HT-29 (cell line): ENCODE data around the gene DPEP1. TPM values are rescaled to one million over a fixed set of nuclear protein-coding genes. Genes with fewer than 3 reads are reported as not detected.
"Not testable (repeated sequence)": the region's sequence is repeated elsewhere in the genome, so short reads cannot be mapped to it uniquely, and the experiment has no call there.

Experiments
- DNase-seq: peaks from one replicate; pipeline ENCODE4 v3.0.0-alpha.2; 2015; ENCODE audit warnings: low spot score
- total RNA-seq: library from RNA; depleted of rRNA; stranded (reverse); fragments of >200 nt; shearing (Covaris generic); gene quantifications from 2 replicates; pipeline ENCODE4 v1.2.3, GENCODE V29; 2014

The DPEP1 gene
- total RNA-seq, 1 experiment from 2014 or later, result 81.5 TPM

GRCh38 chr16:89577055-89577759 lies 36.2 kb upstream of the DPEP1 start:
- DNase-seq, result no peak

GRCh38 chr16:89579351-89579750 lies 34.1 kb upstream of the DPEP1 start:
- no peak for DNase-seq

- no peak for DNase-seq
These were observed 32.3 kb upstream of the DPEP1 start for GRCh38 chr16:89581045-89581695.

DNA sequence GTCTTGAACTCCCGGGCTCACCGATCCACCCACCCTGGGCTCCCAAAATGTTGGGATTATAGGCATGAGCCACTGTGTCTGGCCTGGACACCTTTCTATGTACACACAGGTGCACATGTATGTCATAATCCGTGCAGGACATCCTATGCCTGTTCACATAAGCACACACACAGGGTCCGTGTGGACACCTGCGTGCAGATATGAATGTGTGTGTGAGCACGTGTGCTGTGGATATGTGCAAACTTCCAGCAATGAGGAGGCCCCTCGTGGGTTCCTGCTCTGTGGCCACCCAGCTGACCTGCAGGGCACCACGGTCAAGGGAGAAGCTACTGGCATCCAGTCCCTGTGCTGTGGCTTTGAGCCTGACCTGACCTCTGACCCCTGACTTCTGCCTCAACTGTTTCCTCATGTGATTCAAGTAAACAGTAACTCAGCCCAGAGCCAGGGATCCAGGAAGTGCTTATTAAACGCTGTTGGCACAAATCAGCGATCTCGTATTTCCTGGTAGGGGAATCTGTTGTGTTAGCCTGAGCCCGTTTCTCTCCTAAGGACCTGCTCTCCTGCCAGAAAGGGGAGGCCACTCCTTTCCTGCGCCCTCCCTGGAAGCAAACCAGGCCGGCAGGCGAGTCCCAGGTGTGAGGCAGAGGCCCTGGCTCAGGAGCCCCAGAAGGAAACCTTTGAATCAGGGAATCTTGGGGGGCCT lies 31.4 kb upstream of the DPEP1 start:
- peak; percentile 72 for DNase-seq

DNA sequence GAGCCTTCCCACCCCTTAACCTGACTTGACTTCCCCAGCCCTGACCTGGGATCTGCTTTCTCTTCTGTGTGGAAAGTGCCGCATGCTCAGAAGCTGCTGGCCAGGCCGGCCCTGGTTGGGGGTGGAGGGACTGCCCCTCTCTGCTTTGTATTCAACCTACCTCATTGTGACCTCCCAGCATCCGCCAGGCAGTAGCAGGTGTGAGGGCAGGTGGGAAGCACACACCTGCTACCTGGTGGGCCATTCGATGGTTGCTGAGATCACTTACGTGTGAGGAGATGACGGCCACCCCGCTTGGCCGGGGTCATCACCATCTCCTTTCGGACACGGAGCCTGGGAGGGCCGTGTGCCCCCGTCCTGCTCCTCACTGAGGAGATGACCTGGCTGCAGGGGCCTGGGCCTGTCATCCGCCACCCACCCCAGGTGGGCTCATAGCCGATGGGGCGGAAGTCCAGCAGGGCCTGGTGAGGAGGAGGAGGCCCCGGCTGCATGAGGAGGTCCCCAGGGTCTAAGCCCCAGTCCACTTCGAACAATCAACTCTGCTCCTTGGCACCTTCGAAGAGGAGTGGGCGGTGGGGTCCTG lies 30.7 kb upstream of the DPEP1 start:
- DNase-seq, result no peak

- no peak for DNase-seq
These were observed 30.1 kb upstream of the DPEP1 start for GRCh38 chr16:89583197-89583894.

DNA sequence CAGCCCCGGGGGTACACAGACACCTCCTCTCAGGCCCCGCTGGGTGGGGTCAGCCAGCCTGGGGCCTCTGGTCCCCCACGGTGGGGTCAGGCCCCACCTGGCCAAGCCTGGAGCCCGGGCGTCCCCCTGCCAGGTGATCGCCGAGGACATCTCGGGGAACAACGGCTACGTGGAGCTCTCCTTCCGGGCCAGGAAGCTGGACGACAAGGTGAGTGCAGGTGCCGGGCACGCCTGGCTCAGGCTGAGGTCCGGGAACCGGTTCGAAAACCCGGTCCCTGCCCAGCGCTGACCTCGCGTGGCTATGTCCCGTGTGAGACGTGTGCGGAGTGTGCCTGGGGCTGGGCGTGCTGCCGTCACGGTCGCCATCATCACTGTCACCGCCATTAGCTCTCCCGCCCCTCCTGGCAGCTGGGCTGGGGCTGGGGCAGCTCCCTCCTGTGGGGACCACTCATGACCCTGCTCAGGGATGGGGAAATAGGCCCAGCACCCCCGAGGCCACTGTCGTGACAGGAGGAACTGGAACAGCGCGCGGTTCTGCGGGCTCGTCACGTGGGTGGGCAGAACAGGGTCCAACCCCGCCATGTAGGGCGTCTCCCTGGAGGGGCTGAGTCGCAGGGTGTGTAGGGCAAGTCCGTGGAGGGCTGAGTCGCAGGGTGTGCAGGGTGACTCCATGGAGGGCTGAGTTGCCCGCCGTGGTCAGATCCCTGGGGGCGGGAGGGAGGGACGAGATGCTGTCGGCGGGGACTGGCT lies 29.4 kb upstream of the DPEP1 start:
- DNase-seq, result no peak

GRCh38 chr16:89584768-89585549 lies 28.5 kb upstream of the DPEP1 start:
- no peak for DNase-seq

- DNase-seq, result no peak
These were observed 27.2 kb upstream of the DPEP1 start for GRCh38 chr16:89586218-89586617.

GRCh38 chr16:89586853-89587252 lies 26.6 kb upstream of the DPEP1 start:
- no peak for DNase-seq

GRCh38 chr16:89587676-89588075 lies 25.8 kb upstream of the DPEP1 start:
- DNase-seq, result not testable (repeated sequence)

DNA sequence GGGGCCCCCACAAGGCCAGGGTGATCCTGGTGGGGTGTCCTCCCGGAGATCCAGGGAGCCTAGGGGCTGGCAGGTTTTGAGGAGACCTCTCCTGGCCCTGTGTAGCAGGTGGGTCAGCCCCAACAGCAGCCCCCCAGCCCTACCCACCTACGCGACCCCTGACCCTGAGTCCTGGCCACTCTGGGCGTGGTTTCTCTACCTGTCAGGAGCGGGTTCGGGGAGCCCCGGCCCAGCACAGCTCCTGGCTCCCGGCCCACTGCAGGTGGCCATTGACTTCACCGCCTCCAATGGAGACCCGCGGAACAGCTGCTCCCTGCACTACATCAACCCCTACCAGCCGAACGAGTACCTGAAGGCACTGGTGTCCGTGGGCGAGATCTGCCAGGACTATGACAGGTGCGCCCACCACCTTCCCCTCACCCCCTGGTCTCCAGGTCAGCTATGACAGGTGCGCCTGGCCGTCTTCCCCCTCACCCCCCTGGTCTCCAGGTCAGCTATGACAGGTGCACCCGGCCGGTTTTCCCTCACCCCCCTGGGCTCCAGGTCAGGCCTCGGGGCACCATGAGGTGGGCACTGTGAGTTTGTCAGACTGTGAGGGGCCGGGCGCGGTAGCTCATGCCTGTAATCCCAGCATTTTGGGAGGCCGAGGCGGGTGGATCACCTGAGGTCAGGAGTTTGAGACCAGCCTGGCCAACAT lies 24.9 kb upstream of the DPEP1 start:
- no peak for DNase-seq

GRCh38 chr16:89589241-89589926 lies 24.1 kb upstream of the DPEP1 start:
- no peak for DNase-seq

DNA sequence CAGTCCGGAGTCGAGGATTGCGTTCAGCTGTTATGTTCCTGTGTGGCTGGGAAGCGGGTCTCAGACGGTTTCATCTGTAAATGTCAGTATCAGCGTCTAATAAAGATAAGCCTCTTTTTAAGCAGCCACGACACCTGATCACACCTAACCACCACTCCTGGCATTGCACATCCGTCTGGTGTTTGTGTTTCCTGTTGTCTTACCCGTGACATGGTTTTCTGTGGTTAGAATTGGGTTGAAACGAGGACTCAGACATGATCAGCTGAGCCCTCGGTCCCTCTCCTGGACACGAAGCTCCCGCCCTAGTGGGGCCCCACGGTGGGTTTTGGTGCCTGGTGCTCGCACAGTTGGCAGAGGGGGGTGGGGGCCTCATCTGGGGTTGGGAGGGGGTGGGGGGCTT lies 19.6 kb upstream of the DPEP1 start:
- no peak for DNase-seq

DNA sequence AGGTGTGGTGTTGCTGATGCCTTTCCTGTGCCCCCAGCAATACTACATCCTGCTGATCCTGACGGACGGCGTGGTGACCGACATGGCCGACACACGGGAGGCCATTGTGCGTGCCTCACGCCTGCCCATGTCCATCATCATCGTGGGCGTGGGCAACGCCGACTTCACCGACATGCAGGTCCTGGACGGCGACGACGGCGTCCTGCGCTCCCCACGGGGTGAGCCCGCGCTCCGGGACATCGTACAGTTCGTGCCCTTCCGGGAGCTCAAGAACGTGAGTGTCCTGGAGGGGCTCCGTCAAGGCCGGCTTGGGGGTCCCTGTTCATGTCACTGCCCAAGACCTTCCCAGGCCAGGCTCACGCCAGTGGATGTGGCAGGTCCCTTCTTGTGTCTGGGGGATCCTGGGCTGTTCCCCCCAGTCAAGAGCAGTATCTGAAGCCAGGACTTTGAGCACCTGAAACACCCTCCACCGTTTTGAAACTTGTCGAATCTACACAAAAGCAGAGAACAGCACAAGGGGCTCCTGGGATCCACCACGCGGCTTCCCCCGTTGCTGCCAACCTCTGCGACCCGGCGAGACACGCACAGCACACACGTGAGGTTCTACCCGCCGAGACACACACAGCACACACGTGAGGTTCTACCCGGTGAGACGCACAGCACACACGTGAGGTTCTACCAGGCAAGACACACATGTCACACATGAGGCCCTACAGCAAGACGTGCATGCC lies 17.9 kb upstream of the DPEP1 start:
- DNase-seq, result no peak

DNA sequence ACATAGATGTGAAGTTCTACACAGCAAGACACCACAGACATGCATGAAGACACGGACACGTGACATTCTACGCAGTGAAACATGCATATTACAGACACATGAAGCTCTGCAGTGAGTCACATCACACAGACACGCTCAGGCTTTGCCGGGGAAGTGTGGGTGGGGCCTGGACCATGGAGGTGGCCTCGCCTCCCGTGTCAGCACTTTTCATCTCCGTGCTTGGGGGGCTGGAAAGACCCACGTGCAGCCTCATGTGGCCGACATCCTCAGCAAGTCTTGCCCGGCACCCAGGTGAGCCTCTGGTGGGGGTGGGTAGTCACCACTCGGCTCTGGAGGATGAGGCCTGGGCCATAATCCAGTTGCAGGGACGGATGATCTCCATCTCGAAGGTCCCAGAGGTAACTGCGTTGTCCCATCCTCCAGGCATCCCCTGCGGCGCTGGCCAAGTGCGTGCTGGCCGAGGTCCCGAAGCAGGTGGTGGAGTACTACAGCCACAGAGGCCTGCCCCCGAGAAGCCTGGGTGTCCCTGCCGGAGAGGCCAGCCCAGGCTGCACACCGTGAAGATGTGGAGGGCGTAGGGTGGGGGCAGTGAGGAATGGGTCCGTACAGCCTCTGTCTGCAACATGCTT lies 17.3 kb upstream of the DPEP1 start:
- no peak for DNase-seq

GRCh38 chr16:89596957-89597649 lies 16.3 kb upstream of the DPEP1 start:
- no peak for DNase-seq
